K562 (cell line): ENCODE results near the gene GNPTAB. TPM values are rescaled to one million over a fixed set of nuclear protein-coding genes. Genes with fewer than 3 reads are reported as not detected.
A peak's percentile ranks its signal among the peaks of the same experiment; 100 is the strongest.

Experiments used
- ARHGAP35 ChIP-seq: fragments of 450-650 bp; IDR thresholded peaks from 2 replicates; pipeline ENCODE4 v1.6.1; 2018; ENCODE audit not compliant: partially characterized antibody
- DMBX1 ChIP-seq: fragments of 250-450 bp; sonication (Bioruptor Pico); IDR thresholded peaks from 2 replicates; pipeline ENCODE4 v1.8.0; 2022; ENCODE audit warnings: inconsistent platforms, mild to moderate bottlenecking, moderate library complexity, borderline replicate concordance
- GABPA ChIP-seq: fragments of 200-800 bp; sonication (Bioruptor generic); conservative IDR thresholded peaks from 2 replicates; pipeline ENCODE4 v1.6.1; 2016; ENCODE audit warnings: low read depth, missing genetic modification characterization, missing compliant biosample characterization
- GATAD2A ChIP-seq: fragments of 450-650 bp; IDR thresholded peaks from 2 replicates; pipeline ENCODE4 v1.6.1; 2017
- HDAC1 ChIP-seq, 2 experiments: fragments of 450-650 bp; IDR thresholded peaks; 2 replicates each; pipeline ENCODE4 v1.6.1; 2016 to 2017; ENCODE audit warnings: inconsistent platforms in 1 of 2, mild to moderate bottlenecking in 1 of 2, moderate library complexity in 1 of 2
- HDAC2 ChIP-seq: fragments of 450-650 bp; IDR thresholded peaks from 2 replicates; pipeline ENCODE4 v1.6.1; 2016; ENCODE audit warnings: mild to moderate bottlenecking
- HDAC3 ChIP-seq: fragments of 450-650 bp; IDR thresholded peaks from 2 replicates; pipeline ENCODE4 v1.6.1; 2018; ENCODE audit warnings: borderline replicate concordance, mild to moderate bottlenecking, moderate library complexity; ENCODE audit not compliant: partially characterized antibody
- MBD2 ChIP-seq: sonication (generic); IDR thresholded peaks from 2 replicates; pipeline ENCODE4 v1.6.1; 2016; ENCODE audit warnings: low read depth, borderline replicate concordance
- MNT ChIP-seq, 2 experiments: fragments of 450-650 bp; conservative IDR thresholded peaks; 2 replicates each; pipeline ENCODE4 v1.6.1; 2017; ENCODE audit warnings: mild to moderate bottlenecking in 2 of 2, moderate library complexity in 2 of 2
- NCOA4 ChIP-seq: fragments of 450-650 bp; IDR thresholded peaks from 2 replicates; pipeline ENCODE4 v1.6.1; 2018; ENCODE audit warnings: mild to moderate bottlenecking; ENCODE audit not compliant: partially characterized antibody
- SFPQ ChIP-seq: fragments of 200-400 bp; formaldehyde crosslinking; IDR thresholded peaks from 2 replicates; pipeline ENCODE4 v1.6.1; 2017; ENCODE audit warnings: mild to moderate bottlenecking, low read depth, low read length, moderate library complexity
- SMAD1 ChIP-seq: fragments of 150-350 bp; IDR thresholded peaks from 2 replicates; pipeline ENCODE4 v1.6.1; 2014; ENCODE audit warnings: low read length, low read depth; ENCODE audit not compliant: partially characterized antibody
- SMARCE1 ChIP-seq: fragments of 450-650 bp; IDR thresholded peaks from 2 replicates; pipeline ENCODE4 v1.7.1; 2016; ENCODE audit warnings: mild to moderate bottlenecking
- SNIP1 ChIP-seq: fragments of 450-650 bp; IDR thresholded peaks from 2 replicates; pipeline ENCODE4 v1.7.1; 2017; ENCODE audit warnings: low read depth, mild to moderate bottlenecking
- VEZF1 ChIP-seq: fragments of 200-800 bp; sonication (Bioruptor generic); IDR thresholded peaks from 2 replicates; pipeline ENCODE4 v1.6.1; 2017; ENCODE audit warnings: missing genetic modification characterization, missing compliant biosample characterization
- ZFP91 ChIP-seq: sonication (generic); formaldehyde crosslinking; IDR thresholded peaks from 2 replicates; pipeline ENCODE4 v1.8.0; 2022; ENCODE audit warnings: mild to moderate bottlenecking, missing genetic modification reagents
- polyA plus RNA-seq, 8 experiments: library from polyadenylated mRNA; depleted of rRNA in 4 of 8; stranded (reverse) in 5 of 8; unstranded in 3 of 8; fragments of >200 nt; fragmentation: Nextera tagmentation in 2 of 8; fragmentation: Illumina TruSeq in 1 of 8; extraction: Ambion mirVana in 2 of 8; extraction: Trizol in 1 of 8; gene quantifications; 2 replicates each; pipeline versions ENCODE4 v1.2.1 to v1.2.3, GENCODE V29; 2011 to 2014; ENCODE audit warnings: inconsistent platforms in 1 of 8, missing spikeins in 1 of 8
- total RNA-seq, 7 experiments: library from RNA; depleted of rRNA in 6 of 7; stranded (reverse); fragments of >200 nt in 6 of 7; fragmentation: Illumina TruSeq in 2 of 7; extraction: Trizol in 2 of 7; gene quantifications; 2 replicates each; pipeline versions ENCODE4 v1.2.1 to v1.2.3, GENCODE V29; 2011 to 2021; ENCODE audit warnings: low replicate concordance in 1 of 7

Gene GNPTAB
- total and polyA plus RNA-seq, 9 of the 15 experiments (the other 6 are each of a cell fraction or from before 2014, with no cell fraction given), result 5.9 to 23.2 (median 19.3) TPM

GRCh38 chr12:101830367-101831325 lies at the start of gene GNPTAB (continued):
- peak; percentile 65 for TF ChIP-seq VEZF1 (CRISPR knock-in tag)
- no peak for TF ChIP-seq SNIP1
- TF ChIP-seq SFPQ, result no peak
- no peak for TF ChIP-seq DMBX1
- TF ChIP-seq MNT (conservative IDR thresholded peaks at IDR 0.05), result no peak
- TF ChIP-seq SMARCE1, result no peak
- no peak for TF ChIP-seq HDAC3
- TF ChIP-seq ARHGAP35, result no peak
- TF ChIP-seq HDAC2, result no peak
- 0 out of 4 replicates have a peak, but pooled peaks of 1 of the 2 experiments have one; percentile 20 for TF ChIP-seq HDAC1 (IDR thresholded peaks at IDR 0.05)
- peak; percentile 72 for TF ChIP-seq GABPA (tag)
- no peak for TF ChIP-seq GATAD2A
- no peak for TF ChIP-seq ZFP91 (CRISPR knock-in tag)
- TF ChIP-seq MBD2, result no peak
- TF ChIP-seq SMAD1, result no peak
- no peak for TF ChIP-seq NCOA4
